Gastrocnemius medialis (tissue), 4 donors: ENCODE data around the gene RSAD1.

Experiments
- POLR2A ChIP-seq, 2 donors: fragments of 450-650 bp; IDR thresholded peaks; one replicate each; pipeline ENCODE4 v1.6.1; 2017; ENCODE audit warnings: antibody characterized with exemption in 2 of 2, mild to moderate bottlenecking in 2 of 2, moderate library complexity in 2 of 2
- TF ChIP-seq, protein P1 (sequence below), 5 experiments: fragments of 450-650 bp in 3 of 5; fragments of 200-600 bp in 2 of 5; sonication (generic) in 2 of 5; IDR thresholded peaks in 4 of 5; conservative IDR thresholded peaks in 1 of 5; 1 replicate in 4 of 5; 2 replicates in 1 of 5; pipeline ENCODE4 v1.5.1; 2016 to 2019; ENCODE audit warnings: antibody characterized with exemption in 5 of 5, mild to moderate bottlenecking in 3 of 5, moderate library complexity in 3 of 5

DNA sequence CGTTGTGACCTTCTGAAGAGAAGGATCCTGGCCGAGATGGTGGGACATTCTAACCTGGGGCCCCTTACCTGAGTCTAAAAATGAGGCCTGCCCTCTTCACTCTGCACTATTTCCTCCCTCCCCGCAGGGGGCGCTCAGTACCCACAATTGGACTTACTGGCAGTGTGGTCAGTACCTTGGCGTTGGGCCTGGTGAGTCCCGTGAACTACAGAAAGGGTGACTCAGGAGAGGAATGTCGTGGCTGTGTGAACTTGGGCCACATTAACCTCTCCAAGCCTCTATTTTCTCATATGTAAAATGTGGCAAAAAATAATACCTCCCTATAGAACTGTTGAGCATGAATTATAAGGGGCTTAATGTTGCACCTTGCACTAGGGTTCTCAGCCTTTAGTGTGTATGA lies 3.9 kb downstream of the RSAD1 start:
- TF ChIP-seq, protein P1, sequence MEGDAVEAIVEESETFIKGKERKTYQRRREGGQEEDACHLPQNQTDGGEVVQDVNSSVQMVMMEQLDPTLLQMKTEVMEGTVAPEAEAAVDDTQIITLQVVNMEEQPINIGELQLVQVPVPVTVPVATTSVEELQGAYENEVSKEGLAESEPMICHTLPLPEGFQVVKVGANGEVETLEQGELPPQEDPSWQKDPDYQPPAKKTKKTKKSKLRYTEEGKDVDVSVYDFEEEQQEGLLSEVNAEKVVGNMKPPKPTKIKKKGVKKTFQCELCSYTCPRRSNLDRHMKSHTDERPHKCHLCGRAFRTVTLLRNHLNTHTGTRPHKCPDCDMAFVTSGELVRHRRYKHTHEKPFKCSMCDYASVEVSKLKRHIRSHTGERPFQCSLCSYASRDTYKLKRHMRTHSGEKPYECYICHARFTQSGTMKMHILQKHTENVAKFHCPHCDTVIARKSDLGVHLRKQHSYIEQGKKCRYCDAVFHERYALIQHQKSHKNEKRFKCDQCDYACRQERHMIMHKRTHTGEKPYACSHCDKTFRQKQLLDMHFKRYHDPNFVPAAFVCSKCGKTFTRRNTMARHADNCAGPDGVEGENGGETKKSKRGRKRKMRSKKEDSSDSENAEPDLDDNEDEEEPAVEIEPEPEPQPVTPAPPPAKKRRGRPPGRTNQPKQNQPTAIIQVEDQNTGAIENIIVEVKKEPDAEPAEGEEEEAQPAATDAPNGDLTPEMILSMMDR (IDR thresholded peaks at IDR 0.05 in 4 of 5, conservative IDR thresholded peaks at IDR 0.05 in 1 of 5), result peak; percentile 87 to 96 (median 95)
- TF ChIP-seq POLR2A (IDR thresholded peaks at IDR 0.05), result no peak
